Activated naive CD4-positive, alpha-beta T cell treated with anti-CD3 and anti-CD28 coated beads, Interleukin-2, amount 50 U/mL, for 72 hours (primary cell): Measurements from ENCODE around the gene RAB3GAP1. TPM values are rescaled to one million over a fixed set of nuclear protein-coding genes. Genes with fewer than 3 reads are reported as not detected.

ENCODE experiments used
- ATAC-seq, 2 donors: fragments of 150-1000 bp; cut with Tn5 transposase; 2 replicates each; pipeline ENCODE4 v1.10.0; 2021; ENCODE audit warnings: mild to moderate bottlenecking in 2 of 2, moderate library complexity in 2 of 2
- DNase-seq, 2 donors: peaks; one replicate each; pipeline ENCODE4 v3.0.0; 2021 to 2022; ENCODE audit warnings: low spot score in 2 of 2
- H3K27ac Mint-ChIP-seq, 2 donors: one replicate each; pipeline ENCODE4 v1.8.0; 2022; ENCODE audit warnings: mild to moderate bottlenecking in 2 of 2, mixed read lengths in 2 of 2
- H3K36me3 Mint-ChIP-seq, 2 donors: one replicate each; pipeline ENCODE4 v1.8.0; 2022; ENCODE audit warnings: mixed read lengths in 2 of 2
- H3K9me3 Mint-ChIP-seq, 2 donors: one replicate each; pipeline ENCODE4 v1.8.0; 2022; ENCODE audit warnings: mixed read lengths in 2 of 2
- total RNA-seq, 2 donors: library from RNA; stranded (reverse); gene quantifications; one replicate each; pipeline ENCODE4 v1.2.3, GENCODE V29; 2022

Gene RAB3GAP1
- total RNA-seq, 2 donors from 2014 or later, result 18.8 to 36.2 TPM

- no peaks in the 10 kb centered on the region for H3K9me3 Mint-ChIP-seq
- H3K36me3 Mint-ChIP-seq, result peaks cover 9 to 19% of the 10 kb centered on the region in 2 donors
- ATAC-seq (peak; percentile 79 to 87), DNase-seq (no peak)
- peak overlapping the region; percentile 53 to 81 for H3K27ac Mint-ChIP-seq
Measured at GRCh38 chr2:135124924-135125886, 73.1 kb downstream of the RAB3GAP1 start.

GRCh38 chr2:135125940-135126339, 73.8 kb downstream of the RAB3GAP1 start:
- H3K36me3 Mint-ChIP-seq, result peaks cover 5 to 24% of the 10 kb centered on the region in 2 donors
- peak overlapping the region in 1 of 2 donors; percentile 53 for H3K27ac Mint-ChIP-seq
- no peaks in the 10 kb centered on the region for H3K9me3 Mint-ChIP-seq
- DNase-seq (no peak), ATAC-seq (no peak)

GRCh38 chr2:135130751-135131150, 78.7 kb downstream of the RAB3GAP1 start:
- Mint-ChIP-seq H3K9me3 (no peaks in the 10 kb centered on the region), H3K27ac (peak overlapping the region; percentile 10 to 73), H3K36me3 (peaks cover 5 to 51% of the 10 kb centered on the region in 2 donors)
- ATAC-seq (no peak), DNase-seq (no peak)

- DNase-seq (no peak), ATAC-seq (no peak)
- Mint-ChIP-seq H3K9me3 (no peaks in the 10 kb centered on the region), H3K27ac (no peak overlapping the region), H3K36me3 (peaks cover 9 to 57% of the 10 kb centered on the region in 2 donors)
Measured at GRCh38 chr2:135132314-135132713, 80.2 kb downstream of the RAB3GAP1 start.

GRCh38 chr2:135140606-135141005, 88.5 kb downstream of the RAB3GAP1 start:
- DNase-seq, result no peak
- no peak overlapping the region for H3K27ac Mint-ChIP-seq
- H3K36me3 Mint-ChIP-seq, result peaks cover 34 to 70% of the 10 kb centered on the region in 2 donors
- peaks cover 0 to 6% of the 10 kb centered on the region in 2 donors for H3K9me3 Mint-ChIP-seq
- no peak for ATAC-seq

- DNase-seq (no peak), ATAC-seq (no peak)
- H3K9me3 Mint-ChIP-seq, result peaks cover 0 to 6% of the 10 kb centered on the region in 2 donors
- no peak overlapping the region for H3K27ac Mint-ChIP-seq
- H3K36me3 Mint-ChIP-seq, result peaks cover 25 to 57% of the 10 kb centered on the region in 2 donors
Measured at GRCh38 chr2:135142323-135142722, 90.2 kb downstream of the RAB3GAP1 start.

GRCh38 chr2:135144343-135144742, 92.3 kb downstream of the RAB3GAP1 start:
- Mint-ChIP-seq H3K36me3 (peaks cover 25 to 51% of the 10 kb centered on the region in 2 donors), H3K9me3 (peaks cover 0 to 6% of the 10 kb centered on the region in 2 donors), H3K27ac (no peak overlapping the region)
- ATAC-seq (no peak), DNase-seq (no peak)

- Mint-ChIP-seq H3K36me3 (peaks cover 15 to 31% of the 10 kb centered on the region in 2 donors), H3K9me3 (no peaks in the 10 kb centered on the region)
- no peak for ATAC-seq
Measured at GRCh38 chr2:135149251-135149650, 97.2 kb downstream of the RAB3GAP1 start.

GRCh38 chr2:135150725-135151124, 98.6 kb downstream of the RAB3GAP1 start:
- no peak for ATAC-seq
- peaks cover 27 to 37% of the 10 kb centered on the region in 2 donors for H3K36me3 Mint-ChIP-seq
- DNase-seq, result no peak
- no peak overlapping the region for H3K27ac Mint-ChIP-seq
- no peaks in the 10 kb centered on the region for H3K9me3 Mint-ChIP-seq

More at GRCh38 chr2:135149251-135149650, 97.2 kb downstream of the RAB3GAP1 start:
- DNase-seq, result no peak
- peak overlapping the region in 1 of 2 donors; percentile 7 for H3K27ac Mint-ChIP-seq

- Mint-ChIP-seq H3K9me3 (no peaks in the 10 kb centered on the region), H3K27ac (no peak overlapping the region), H3K36me3 (peaks cover 28 to 43% of the 10 kb centered on the region in 2 donors)
- ATAC-seq (no peak), DNase-seq (no peak)
Measured at GRCh38 chr2:135151615-135152014, 99.5 kb downstream of the RAB3GAP1 start.

GRCh38 chr2:135152361-135152760, 100.3 kb downstream of the RAB3GAP1 start:
- ATAC-seq (peak; percentile 26 to 73), DNase-seq (no peak)
- H3K9me3 Mint-ChIP-seq, result no peaks in the 10 kb centered on the region
- peaks cover 28 to 48% of the 10 kb centered on the region in 2 donors for H3K36me3 Mint-ChIP-seq
- H3K27ac Mint-ChIP-seq, result no peak overlapping the region

- DNase-seq (no peak), ATAC-seq (peak; percentile 31 to 63)
- no peaks in the 10 kb centered on the region for H3K9me3 Mint-ChIP-seq
- H3K36me3 Mint-ChIP-seq, result peaks cover 38 to 74% of the 10 kb centered on the region in 2 donors
- peak overlapping the region; percentile 23 to 82 for H3K27ac Mint-ChIP-seq
Measured at GRCh38 chr2:135154962-135155361, 102.9 kb downstream of the RAB3GAP1 start.

GRCh38 chr2:135157856-135158255, 105.8 kb downstream of the RAB3GAP1 start:
- Mint-ChIP-seq H3K27ac (peak overlapping the region in 1 of 2 donors; percentile 8), H3K9me3 (no peaks in the 10 kb centered on the region), H3K36me3 (peaks cover 31 to 59% of the 10 kb centered on the region in 2 donors)
- DNase-seq, result no peak
- ATAC-seq, result no peak

- DNase-seq, result no peak
- H3K9me3 Mint-ChIP-seq, result no peaks in the 10 kb centered on the region
- H3K36me3 Mint-ChIP-seq, result peaks cover 24 to 50% of the 10 kb centered on the region in 2 donors
- no peak overlapping the region for H3K27ac Mint-ChIP-seq
- no peak for ATAC-seq
Measured at GRCh38 chr2:135159191-135159590, 107.1 kb downstream of the RAB3GAP1 start.

- peaks cover 10 to 26% of the 10 kb centered on the region in 2 donors for H3K36me3 Mint-ChIP-seq
- no peaks in the 10 kb centered on the region for H3K9me3 Mint-ChIP-seq
- DNase-seq (no peak), ATAC-seq (peak in 1 of 2 donors; percentile 49)
- H3K27ac Mint-ChIP-seq, result peak overlapping the region in 1 of 2 donors; percentile 68
Measured at GRCh38 chr2:135162377-135162776, 110.3 kb downstream of the RAB3GAP1 start.

- ATAC-seq, result no peak
- Mint-ChIP-seq H3K36me3 (peaks cover 8 to 22% of the 10 kb centered on the region in 2 donors), H3K9me3 (no peaks in the 10 kb centered on the region), H3K27ac (peak overlapping the region in 1 of 2 donors; percentile 68)
- DNase-seq, result no peak
Measured at GRCh38 chr2:135162786-135163185, 110.7 kb downstream of the RAB3GAP1 start.

GRCh38 chr2:135163306-135163705, 111.2 kb downstream of the RAB3GAP1 start:
- Mint-ChIP-seq H3K27ac (peak overlapping the region; percentile 68 to 90), H3K9me3 (no peaks in the 10 kb centered on the region), H3K36me3 (peaks cover 4 to 17% of the 10 kb centered on the region in 2 donors)
- no peak for ATAC-seq
- no peak for DNase-seq
